ENCODE results near the gene ADAMTS17.

ADAMTS17 gene

DNA sequence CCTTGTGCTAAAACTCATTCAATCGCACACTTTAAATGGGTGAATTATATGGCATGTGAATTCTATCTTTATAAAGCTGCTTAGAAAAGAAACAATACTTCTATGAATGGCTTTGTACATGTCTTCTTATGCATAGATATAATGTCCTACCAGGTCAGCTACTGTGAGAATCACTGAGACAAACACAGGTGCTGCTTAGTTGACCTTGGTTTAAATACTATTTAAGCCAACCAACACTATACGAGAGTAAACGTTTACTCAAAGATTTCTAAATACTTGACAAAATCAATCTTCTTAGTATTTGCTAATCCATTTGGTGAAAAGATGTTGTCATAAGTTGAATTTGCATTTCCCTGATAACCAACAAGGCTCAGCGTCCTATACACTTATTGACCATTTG lies 260.3 kb downstream of the ADAMTS17 start:
- H4K20me1 ChIP-seq (ENCODE audit: control insufficient read depth, insufficient read depth, low read depth, low read length): no peaks in the 10 kb centered on the region
- TF ChIP-seq CTCF (IDR thresholded peaks at IDR 0.05; ENCODE audit: low read depth, low read length, poor library complexity, severe bottlenecking) (no peak), EZH2phosphoT487 (IDR thresholded peaks at IDR 0.05; ENCODE audit: borderline replicate concordance, low read length) (no peak)
- no peaks in the 10 kb centered on the region for H3K79me2 ChIP-seq (ENCODE audit: control insufficient read depth, low read length)
- no peak overlapping the region for H3K4me2 ChIP-seq (ENCODE audit: low read length)
- no peaks in the 10 kb centered on the region for H3K9me3 ChIP-seq (ENCODE audit: control insufficient read depth, insufficient read depth, low read length)
- H3K27ac ChIP-seq (ENCODE audit: low read depth, low read length): no peak overlapping the region
- no peaks in the 10 kb centered on the region for H3K27me3 ChIP-seq (ENCODE audit: control insufficient read depth, low read length)
- H3K4me1 ChIP-seq (ENCODE audit: control insufficient read depth, low read length): no peaks in the 10 kb centered on the region
- H3K9me2 ChIP-seq (replicated peaks; ENCODE audit: control insufficient read depth, low read length): no peaks in the 10 kb centered on the region
- H3K36me3 ChIP-seq (ENCODE audit: control insufficient read depth, low read length): no peaks in the 10 kb centered on the region
- no peaks in the 10 kb centered on the region for H3F3A ChIP-seq (ENCODE audit: control insufficient read depth, insufficient read depth)
- H3K4me3 ChIP-seq (ENCODE audit: low read length): no peak overlapping the region

DNA sequence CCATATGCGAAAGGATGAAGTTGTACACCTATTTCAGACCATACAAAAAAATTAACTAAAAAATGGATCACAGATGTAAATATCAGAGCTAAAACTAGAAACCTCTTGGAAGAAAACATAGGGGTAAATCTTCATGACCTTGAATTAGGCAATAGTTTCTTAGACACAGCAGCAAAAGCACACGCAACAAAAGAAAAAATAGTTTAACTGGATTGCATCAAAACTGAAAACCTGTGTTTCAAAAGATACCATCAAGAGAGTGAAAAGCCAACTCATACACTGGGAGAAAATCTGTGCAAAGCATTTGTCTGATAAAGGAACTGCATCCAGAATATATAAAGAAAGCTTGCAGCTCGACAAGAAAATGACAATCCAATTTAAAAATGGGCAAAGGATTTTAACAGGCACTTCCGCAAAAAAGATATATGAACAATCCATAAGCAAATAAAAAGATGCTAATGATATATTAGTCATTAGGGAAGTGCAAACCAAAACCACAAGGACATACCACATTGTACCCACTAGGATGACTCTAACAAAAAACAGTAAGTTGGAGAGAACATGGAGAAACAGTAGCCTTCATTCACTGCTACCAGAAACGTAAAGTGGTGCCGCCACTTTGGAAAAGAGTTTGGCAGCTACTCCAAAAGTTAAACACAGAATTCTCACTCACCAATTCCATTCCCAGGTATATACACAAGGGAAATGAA lies 263.1 kb downstream of the ADAMTS17 start:
- no peaks in the 10 kb centered on the region for H3K4me1 ChIP-seq (ENCODE audit: control insufficient read depth, low read length)
- H3K4me2 ChIP-seq (ENCODE audit: low read length): no peak overlapping the region
- H3F3A ChIP-seq (ENCODE audit: control insufficient read depth, insufficient read depth): no peaks in the 10 kb centered on the region
- H3K4me3 ChIP-seq (ENCODE audit: low read length): no peak overlapping the region
- H4K20me1 ChIP-seq (ENCODE audit: control insufficient read depth, insufficient read depth, low read depth, low read length): no peaks in the 10 kb centered on the region
- no peaks in the 10 kb centered on the region for H3K27me3 ChIP-seq (ENCODE audit: control insufficient read depth, low read length)
- no peaks in the 10 kb centered on the region for H3K79me2 ChIP-seq (ENCODE audit: control insufficient read depth, low read length)
- no peaks in the 10 kb centered on the region for H3K9me3 ChIP-seq (ENCODE audit: control insufficient read depth, insufficient read depth, low read length)
- H3K36me3 ChIP-seq (ENCODE audit: control insufficient read depth, low read length): no peaks in the 10 kb centered on the region
- TF ChIP-seq EZH2phosphoT487 (IDR thresholded peaks at IDR 0.05; ENCODE audit: borderline replicate concordance, low read length) (no peak), CTCF (IDR thresholded peaks at IDR 0.05; ENCODE audit: low read depth, low read length, poor library complexity, severe bottlenecking) (no peak)
- H3K27ac ChIP-seq (ENCODE audit: low read depth, low read length): no peak overlapping the region
- no peaks in the 10 kb centered on the region for H3K9me2 ChIP-seq (replicated peaks; ENCODE audit: control insufficient read depth, low read length)

- TF ChIP-seq EZH2phosphoT487 (IDR thresholded peaks at IDR 0.05; ENCODE audit: borderline replicate concordance, low read length) (no peak), CTCF (IDR thresholded peaks at IDR 0.05; ENCODE audit: low read depth, low read length, poor library complexity, severe bottlenecking) (no peak)
- Histone ChIP-seq H3K9me2 (replicated peaks; ENCODE audit: control insufficient read depth, low read length) (no peaks in the 10 kb centered on the region), H4K20me1 (ENCODE audit: control insufficient read depth, insufficient read depth, low read depth, low read length) (no peaks in the 10 kb centered on the region), H3K36me3 (ENCODE audit: control insufficient read depth, low read length) (no peaks in the 10 kb centered on the region), H3K4me3 (ENCODE audit: low read length) (no peak overlapping the region), H3K4me1 (ENCODE audit: control insufficient read depth, low read length) (no peaks in the 10 kb centered on the region), H3K27me3 (ENCODE audit: control insufficient read depth, low read length) (no peaks in the 10 kb centered on the region), H3F3A (ENCODE audit: control insufficient read depth, insufficient read depth) (no peaks in the 10 kb centered on the region), H3K4me2 (ENCODE audit: low read length) (no peak overlapping the region), H3K9me3 (ENCODE audit: control insufficient read depth, insufficient read depth, low read length) (no peaks in the 10 kb centered on the region), H3K79me2 (ENCODE audit: control insufficient read depth, low read length) (no peaks in the 10 kb centered on the region), H3K27ac (ENCODE audit: low read depth, low read length) (no peak overlapping the region)
These were observed 266.5 kb downstream of the ADAMTS17 start for GRCh38 chr15:100075229-100075628.

Measured in DOHH2 (cell line).